VCaP (cell line): Measurements from ENCODE around the gene TLCD3B.

Source experiments
- H3K27ac ChIP-seq: fragments of 450-650 bp; 2 replicates; pipeline ENCODE4 v1.5.1; 2017
- TF ChIP-seq, protein P1 (sequence below): fragments of 450-650 bp; conservative IDR thresholded peaks from 2 replicates; pipeline ENCODE4 v1.5.1; 2017; ENCODE audit warnings: mild to moderate bottlenecking, moderate library complexity

TLCD3B gene

DNA sequence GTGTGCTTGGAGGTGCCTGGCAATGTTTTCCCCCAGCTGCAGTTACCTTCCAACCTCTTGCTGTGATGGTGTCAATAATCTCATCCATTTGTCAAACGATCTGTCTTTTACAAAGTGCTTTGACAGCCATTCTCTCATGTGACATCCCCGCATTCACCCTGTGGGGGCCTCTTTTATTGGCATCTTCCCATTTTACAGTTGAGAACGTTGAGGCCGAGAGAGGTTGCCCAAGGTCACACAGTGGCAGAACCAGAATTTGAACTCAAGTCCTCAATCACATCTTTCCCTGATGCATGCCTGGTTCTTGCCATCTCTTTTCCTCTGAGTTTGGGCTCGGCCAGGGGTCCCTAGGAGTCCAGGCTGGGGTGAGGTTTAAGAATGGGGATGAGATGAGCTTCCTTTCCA lies 55.9 kb downstream of the TLCD3B start:
- TF ChIP-seq, protein P1, sequence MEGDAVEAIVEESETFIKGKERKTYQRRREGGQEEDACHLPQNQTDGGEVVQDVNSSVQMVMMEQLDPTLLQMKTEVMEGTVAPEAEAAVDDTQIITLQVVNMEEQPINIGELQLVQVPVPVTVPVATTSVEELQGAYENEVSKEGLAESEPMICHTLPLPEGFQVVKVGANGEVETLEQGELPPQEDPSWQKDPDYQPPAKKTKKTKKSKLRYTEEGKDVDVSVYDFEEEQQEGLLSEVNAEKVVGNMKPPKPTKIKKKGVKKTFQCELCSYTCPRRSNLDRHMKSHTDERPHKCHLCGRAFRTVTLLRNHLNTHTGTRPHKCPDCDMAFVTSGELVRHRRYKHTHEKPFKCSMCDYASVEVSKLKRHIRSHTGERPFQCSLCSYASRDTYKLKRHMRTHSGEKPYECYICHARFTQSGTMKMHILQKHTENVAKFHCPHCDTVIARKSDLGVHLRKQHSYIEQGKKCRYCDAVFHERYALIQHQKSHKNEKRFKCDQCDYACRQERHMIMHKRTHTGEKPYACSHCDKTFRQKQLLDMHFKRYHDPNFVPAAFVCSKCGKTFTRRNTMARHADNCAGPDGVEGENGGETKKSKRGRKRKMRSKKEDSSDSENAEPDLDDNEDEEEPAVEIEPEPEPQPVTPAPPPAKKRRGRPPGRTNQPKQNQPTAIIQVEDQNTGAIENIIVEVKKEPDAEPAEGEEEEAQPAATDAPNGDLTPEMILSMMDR = no peak
- peak overlapping the region; percentile 76; the same call in 1 of the 2 replicates for H3K27ac ChIP-seq
